Stomach (tissue), 4 donors: ENCODE results near the gene SCNM1.

Source experiments
- CTCF ChIP-seq, 7 experiments: fragments of 450-650 bp in 4 of 7; fragments of 200-600 bp in 3 of 7; sonication (generic) in 3 of 7; IDR thresholded peaks; one replicate each; pipeline ENCODE4 v1.5.1; 2016 to 2019; ENCODE audit warnings: antibody characterized with exemption in 7 of 7, control low read depth in 2 of 7, mild to moderate bottlenecking in 1 of 7
- POLR2A ChIP-seq, 4 donors: fragments of 450-650 bp; IDR thresholded peaks; one replicate each; pipeline ENCODE4 v1.6.1; 2016; ENCODE audit warnings: antibody characterized with exemption in 4 of 4, control low read depth in 2 of 4, mild to moderate bottlenecking in 1 of 4, moderate library complexity in 1 of 4
- POLR2AphosphoS5 ChIP-seq, 3 donors: sonication (generic); formaldehyde crosslinking; IDR thresholded peaks; one replicate each; pipeline ENCODE4 v1.6.1; 2016; ENCODE audit warnings: antibody characterized with exemption in 3 of 3

GRCh38 chr1:151193304-151193703, 27.4 kb downstream of the SCNM1 start:
- TF ChIP-seq CTCF (IDR thresholded peaks at IDR 0.05), result no peak
- no peak for TF ChIP-seq POLR2A (IDR thresholded peaks at IDR 0.05)
- no peak for TF ChIP-seq POLR2AphosphoS5 (IDR thresholded peaks at IDR 0.05)
